K562 (cell line): ENCODE results near the gene RHBDD1.

ENCODE experiments used
- MYC ChIP-seq, 2 experiments: fragments of 250-450 bp in 1 of 2; sonication (Bioruptor Pico) in 1 of 2; IDR thresholded peaks; 2 replicates each; pipeline versions ENCODE4 v1.5.1 to v1.6.1; 2012 to 2021; ENCODE audit warnings: low read depth in 2 of 2, borderline replicate concordance in 1 of 2, improper control_type of control experiment in 1 of 2, low read length in 1 of 2, mild to moderate bottlenecking in 1 of 2, moderate library complexity in 1 of 2
- ZNF609 ChIP-seq: sonication (generic); formaldehyde crosslinking; IDR thresholded peaks from 2 replicates; pipeline ENCODE4 v1.8.1; 2023; ENCODE audit warnings: missing genetic modification reagents, mild to moderate bottlenecking, borderline replicate concordance

GRCh38 chr2:226887940-226888339 is 52.1 kb downstream of the RHBDD1 start:
- TF ChIP-seq ZNF609 (CRISPR knock-in tag) (no peak), MYC (IDR thresholded peaks at IDR 0.05; ENCODE audit: low read depth, low read length) (no peak), MYC (CRISPR knock-in tag; IDR thresholded peaks at IDR 0.05; ENCODE audit: borderline replicate concordance, low read depth) (no peak)
